GM23338 (cell line): ENCODE measurements around the gene IKZF3. TPM values are rescaled to one million over a fixed set of nuclear protein-coding genes. Genes with fewer than 3 reads are reported as not detected.

Experiments used
- ATAC-seq: fragments of 200-7000 bp; cut with Tn5 transposase; 3 replicates; pipeline ENCODE4 v1.9.1; 2020
- DNase-seq: peaks from one replicate; pipeline ENCODE4 v3.0.0-alpha.2; 2015; ENCODE audit warnings: low spot score
- H2AFZ ChIP-seq: fragments of 200-600 bp; sonication (generic); 2 replicates; pipeline ENCODE4 v1.8.0; 2016; ENCODE audit warnings: antibody characterized with exemption, mild to moderate bottlenecking, moderate library complexity
- H3F3A ChIP-seq: fragments of 200-600 bp; sonication (generic); replicated peaks from 2 replicates; pipeline ENCODE4 v1.8.0; 2017; ENCODE audit warnings: antibody characterized with exemption, mixed run types, low read depth
- H3K27ac ChIP-seq: fragments of 200-600 bp; sonication (generic); 2 replicates; pipeline ENCODE4 v1.6.1; 2016; ENCODE audit warnings: low read depth
- H3K27me3 ChIP-seq: fragments of 200-600 bp; sonication (generic); 2 replicates; pipeline ENCODE4 v1.8.0; 2016; ENCODE audit warnings: mild to moderate bottlenecking, mixed run types, moderate library complexity; ENCODE audit not compliant: insufficient read depth
- H3K36me3 ChIP-seq: fragments of 200-600 bp; sonication (generic); 2 replicates; pipeline ENCODE4 v1.8.0; 2016; ENCODE audit warnings: mild to moderate bottlenecking; ENCODE audit not compliant: insufficient read depth
- H3K4me1 ChIP-seq: fragments of 200-600 bp; sonication (generic); 2 replicates; pipeline ENCODE4 v1.8.0; 2016; ENCODE audit warnings: mild to moderate bottlenecking, moderate library complexity; ENCODE audit not compliant: insufficient read depth
- H3K4me2 ChIP-seq: fragments of 200-600 bp; sonication (generic); 2 replicates; pipeline ENCODE4 v1.7.1; 2017; ENCODE audit warnings: mixed run types
- H3K4me3 ChIP-seq: fragments of 200-600 bp; sonication (generic); 2 replicates; pipeline ENCODE4 v1.6.1; 2016; ENCODE audit warnings: mixed run types
- H3K79me2 ChIP-seq: fragments of 200-600 bp; sonication (generic); replicated peaks from 2 replicates; pipeline ENCODE4 v1.8.0; 2017; ENCODE audit warnings: mild to moderate bottlenecking; ENCODE audit not compliant: insufficient read depth
- H3K9me2 ChIP-seq: fragments of 200-600 bp; sonication (generic); 2 replicates; pipeline ENCODE4 v1.8.0; 2017; ENCODE audit not compliant: insufficient read depth
- H4K20me1 ChIP-seq: fragments of 200-600 bp; sonication (generic); replicated peaks from 2 replicates; pipeline ENCODE4 v1.8.0; 2017; ENCODE audit warnings: mild to moderate bottlenecking; ENCODE audit not compliant: insufficient read depth
- H3K27ac Mint-ChIP-seq: 2 replicates; pipeline ENCODE4 v1.8.0; 2020; ENCODE audit warnings: inconsistent platforms, mild to moderate bottlenecking, moderate library complexity, mixed read lengths
- H3K27me3 Mint-ChIP-seq: 3 replicates; pipeline ENCODE4 v1.8.0; 2022; ENCODE audit warnings: low read depth, mild to moderate bottlenecking, moderate library complexity, mixed read lengths, inconsistent platforms; ENCODE audit not compliant: insufficient read depth, poor library complexity
- H3K36me3 Mint-ChIP-seq: 3 replicates; pipeline ENCODE4 v1.8.0; 2021; ENCODE audit warnings: low read depth, mild to moderate bottlenecking, inconsistent platforms, moderate library complexity, mixed read lengths
- H3K4me1 Mint-ChIP-seq: 3 replicates; pipeline ENCODE4 v1.8.0; 2020; ENCODE audit warnings: mild to moderate bottlenecking, inconsistent platforms, mixed read lengths
- H3K4me3 Mint-ChIP-seq: 3 replicates; pipeline ENCODE4 v1.8.0; 2021; ENCODE audit warnings: moderate library complexity, mild to moderate bottlenecking, inconsistent platforms, mixed read lengths
- H3K9me3 Mint-ChIP-seq: 3 replicates; pipeline ENCODE4 v1.8.0; 2020; ENCODE audit warnings: moderate library complexity, mild to moderate bottlenecking, inconsistent platforms, mixed read lengths
- EZH2phosphoT487 ChIP-seq: fragments of 200-600 bp; sonication (generic); IDR thresholded peaks from one replicate; pipeline ENCODE4 v1.8.1; 2018; ENCODE audit warnings: antibody characterized with exemption; ENCODE audit not compliant: unreplicated experiment
- NANOG ChIP-seq: IDR thresholded peaks from 2 replicates; pipeline ENCODE4 v1.6.1; 2016; ENCODE audit warnings: antibody characterized with exemption, borderline replicate concordance
- POLR2AphosphoS5 ChIP-seq: IDR thresholded peaks from 2 replicates; pipeline ENCODE4 v1.6.1; 2016; ENCODE audit warnings: antibody characterized with exemption, low read depth
- STAT1 ChIP-seq: IDR thresholded peaks from one replicate; pipeline ENCODE4 v1.6.1; 2016; ENCODE audit warnings: antibody characterized with exemption; ENCODE audit not compliant: unreplicated experiment
- polyA plus RNA-seq: library from polyadenylated mRNA; unstranded; fragments of >200 nt; fragmentation: Nextera tagmentation; extraction: Ambion mirVana; gene quantifications from 2 replicates; pipeline ENCODE4 v1.2.1, GENCODE V29; 2016
- total RNA-seq: library from RNA; depleted of rRNA; stranded (reverse); fragments of >200 nt; shearing (Covaris generic); gene quantifications from 2 replicates; pipeline ENCODE4 v1.2.3, GENCODE V29; 2014
- TF ChIP-seq, protein P1 (sequence below), 2 experiments: fragments of 200-600 bp in 1 of 2; sonication (generic) in 1 of 2; conservative IDR thresholded peaks; 2 replicates each; pipeline versions ENCODE4 v1.5.1 to v1.6.1; 2016 to 2017; ENCODE audit warnings: antibody characterized with exemption in 2 of 2, low read depth in 2 of 2, mild to moderate bottlenecking in 2 of 2, moderate library complexity in 1 of 2
- TF ChIP-seq, protein P2 (sequence below): IDR thresholded peaks from 2 replicates; pipeline ENCODE4 v1.6.1; 2016; ENCODE audit warnings: antibody characterized with exemption
- TF ChIP-seq, protein P3 (sequence below): IDR thresholded peaks from one replicate; pipeline ENCODE4 v1.6.1; 2018; ENCODE audit warnings: antibody characterized with exemption; ENCODE audit not compliant: unreplicated experiment
- TF ChIP-seq, protein P4 (sequence below): fragments of 250-450 bp; sonication (Bioruptor Pico); IDR thresholded peaks from 2 replicates; pipeline ENCODE4 v1.5.0; 2020; ENCODE audit warnings: mild to moderate bottlenecking, moderate library complexity

Gene IKZF3
- total and polyA plus RNA-seq, 2 experiments from 2014 or later = 0.11 to 0.76 TPM

DNA sequence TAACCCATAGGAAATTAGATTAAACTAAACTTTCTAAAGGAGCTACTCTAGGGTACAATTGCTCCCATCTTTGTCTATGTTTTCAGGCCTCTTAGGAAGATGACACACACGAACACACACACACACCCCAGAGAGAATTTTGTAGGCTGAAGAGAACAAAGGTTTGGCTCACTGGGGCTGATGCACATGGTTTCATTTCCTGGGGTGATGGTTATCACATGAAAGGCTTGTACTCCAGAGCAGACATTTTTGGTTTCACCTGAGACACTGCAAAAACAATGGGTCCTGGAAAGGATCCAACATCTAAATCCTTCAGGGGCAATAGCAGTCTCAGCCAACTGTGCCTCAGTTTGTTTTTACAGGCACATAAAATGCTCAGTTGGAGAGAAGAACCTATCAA is 63.6 kb downstream of the IKZF3 start:
- peak overlapping the region; percentile 56 for H3K27ac Mint-ChIP-seq

More for the DNA sequence above, 63.6 kb downstream of the IKZF3 start:
- Histone ChIP-seq H3F3A (no peaks in the 10 kb centered on the region), H3K36me3 (no peaks in the 10 kb centered on the region), H3K4me3 (no peak overlapping the region), H3K27ac (no peak overlapping the region), H2AFZ (peak overlapping the region; percentile 39), H3K27me3 (no peaks in the 10 kb centered on the region), H3K4me2 (0 out of 2 replicates have a peak overlapping the region, but pooled peaks have one; percentile 4), H3K79me2 (no peaks in the 10 kb centered on the region), H3K9me2 (no peaks in the 10 kb centered on the region), H4K20me1 (no peaks in the 10 kb centered on the region), H3K4me1 (peaks cover 27% of the 10 kb centered on the region)
- Mint-ChIP-seq H3K9me3 (no peaks in the 10 kb centered on the region), H3K4me1 (peaks cover 36% of the 10 kb centered on the region), H3K27me3 (no peaks in the 10 kb centered on the region), H3K4me3 (no peak overlapping the region), H3K36me3 (no peaks in the 10 kb centered on the region)
- TF ChIP-seq POLR2AphosphoS5 = no peak
- TF ChIP-seq, protein P1, sequence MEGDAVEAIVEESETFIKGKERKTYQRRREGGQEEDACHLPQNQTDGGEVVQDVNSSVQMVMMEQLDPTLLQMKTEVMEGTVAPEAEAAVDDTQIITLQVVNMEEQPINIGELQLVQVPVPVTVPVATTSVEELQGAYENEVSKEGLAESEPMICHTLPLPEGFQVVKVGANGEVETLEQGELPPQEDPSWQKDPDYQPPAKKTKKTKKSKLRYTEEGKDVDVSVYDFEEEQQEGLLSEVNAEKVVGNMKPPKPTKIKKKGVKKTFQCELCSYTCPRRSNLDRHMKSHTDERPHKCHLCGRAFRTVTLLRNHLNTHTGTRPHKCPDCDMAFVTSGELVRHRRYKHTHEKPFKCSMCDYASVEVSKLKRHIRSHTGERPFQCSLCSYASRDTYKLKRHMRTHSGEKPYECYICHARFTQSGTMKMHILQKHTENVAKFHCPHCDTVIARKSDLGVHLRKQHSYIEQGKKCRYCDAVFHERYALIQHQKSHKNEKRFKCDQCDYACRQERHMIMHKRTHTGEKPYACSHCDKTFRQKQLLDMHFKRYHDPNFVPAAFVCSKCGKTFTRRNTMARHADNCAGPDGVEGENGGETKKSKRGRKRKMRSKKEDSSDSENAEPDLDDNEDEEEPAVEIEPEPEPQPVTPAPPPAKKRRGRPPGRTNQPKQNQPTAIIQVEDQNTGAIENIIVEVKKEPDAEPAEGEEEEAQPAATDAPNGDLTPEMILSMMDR (conservative IDR thresholded peaks at IDR 0.05; ENCODE audit: low read depth in 2 of 2) = no peak
- no peak for TF ChIP-seq NANOG
- TF ChIP-seq, protein P2, sequence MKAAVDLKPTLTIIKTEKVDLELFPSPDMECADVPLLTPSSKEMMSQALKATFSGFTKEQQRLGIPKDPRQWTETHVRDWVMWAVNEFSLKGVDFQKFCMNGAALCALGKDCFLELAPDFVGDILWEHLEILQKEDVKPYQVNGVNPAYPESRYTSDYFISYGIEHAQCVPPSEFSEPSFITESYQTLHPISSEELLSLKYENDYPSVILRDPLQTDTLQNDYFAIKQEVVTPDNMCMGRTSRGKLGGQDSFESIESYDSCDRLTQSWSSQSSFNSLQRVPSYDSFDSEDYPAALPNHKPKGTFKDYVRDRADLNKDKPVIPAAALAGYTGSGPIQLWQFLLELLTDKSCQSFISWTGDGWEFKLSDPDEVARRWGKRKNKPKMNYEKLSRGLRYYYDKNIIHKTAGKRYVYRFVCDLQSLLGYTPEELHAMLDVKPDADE = no peak
- no peak for TF ChIP-seq EZH2phosphoT487
- TF ChIP-seq, protein P3, sequence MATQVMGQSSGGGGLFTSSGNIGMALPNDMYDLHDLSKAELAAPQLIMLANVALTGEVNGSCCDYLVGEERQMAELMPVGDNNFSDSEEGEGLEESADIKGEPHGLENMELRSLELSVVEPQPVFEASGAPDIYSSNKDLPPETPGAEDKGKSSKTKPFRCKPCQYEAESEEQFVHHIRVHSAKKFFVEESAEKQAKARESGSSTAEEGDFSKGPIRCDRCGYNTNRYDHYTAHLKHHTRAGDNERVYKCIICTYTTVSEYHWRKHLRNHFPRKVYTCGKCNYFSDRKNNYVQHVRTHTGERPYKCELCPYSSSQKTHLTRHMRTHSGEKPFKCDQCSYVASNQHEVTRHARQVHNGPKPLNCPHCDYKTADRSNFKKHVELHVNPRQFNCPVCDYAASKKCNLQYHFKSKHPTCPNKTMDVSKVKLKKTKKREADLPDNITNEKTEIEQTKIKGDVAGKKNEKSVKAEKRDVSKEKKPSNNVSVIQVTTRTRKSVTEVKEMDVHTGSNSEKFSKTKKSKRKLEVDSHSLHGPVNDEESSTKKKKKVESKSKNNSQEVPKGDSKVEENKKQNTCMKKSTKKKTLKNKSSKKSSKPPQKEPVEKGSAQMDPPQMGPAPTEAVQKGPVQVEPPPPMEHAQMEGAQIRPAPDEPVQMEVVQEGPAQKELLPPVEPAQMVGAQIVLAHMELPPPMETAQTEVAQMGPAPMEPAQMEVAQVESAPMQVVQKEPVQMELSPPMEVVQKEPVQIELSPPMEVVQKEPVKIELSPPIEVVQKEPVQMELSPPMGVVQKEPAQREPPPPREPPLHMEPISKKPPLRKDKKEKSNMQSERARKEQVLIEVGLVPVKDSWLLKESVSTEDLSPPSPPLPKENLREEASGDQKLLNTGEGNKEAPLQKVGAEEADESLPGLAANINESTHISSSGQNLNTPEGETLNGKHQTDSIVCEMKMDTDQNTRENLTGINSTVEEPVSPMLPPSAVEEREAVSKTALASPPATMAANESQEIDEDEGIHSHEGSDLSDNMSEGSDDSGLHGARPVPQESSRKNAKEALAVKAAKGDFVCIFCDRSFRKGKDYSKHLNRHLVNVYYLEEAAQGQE = no peak
- TF ChIP-seq, protein P4, sequence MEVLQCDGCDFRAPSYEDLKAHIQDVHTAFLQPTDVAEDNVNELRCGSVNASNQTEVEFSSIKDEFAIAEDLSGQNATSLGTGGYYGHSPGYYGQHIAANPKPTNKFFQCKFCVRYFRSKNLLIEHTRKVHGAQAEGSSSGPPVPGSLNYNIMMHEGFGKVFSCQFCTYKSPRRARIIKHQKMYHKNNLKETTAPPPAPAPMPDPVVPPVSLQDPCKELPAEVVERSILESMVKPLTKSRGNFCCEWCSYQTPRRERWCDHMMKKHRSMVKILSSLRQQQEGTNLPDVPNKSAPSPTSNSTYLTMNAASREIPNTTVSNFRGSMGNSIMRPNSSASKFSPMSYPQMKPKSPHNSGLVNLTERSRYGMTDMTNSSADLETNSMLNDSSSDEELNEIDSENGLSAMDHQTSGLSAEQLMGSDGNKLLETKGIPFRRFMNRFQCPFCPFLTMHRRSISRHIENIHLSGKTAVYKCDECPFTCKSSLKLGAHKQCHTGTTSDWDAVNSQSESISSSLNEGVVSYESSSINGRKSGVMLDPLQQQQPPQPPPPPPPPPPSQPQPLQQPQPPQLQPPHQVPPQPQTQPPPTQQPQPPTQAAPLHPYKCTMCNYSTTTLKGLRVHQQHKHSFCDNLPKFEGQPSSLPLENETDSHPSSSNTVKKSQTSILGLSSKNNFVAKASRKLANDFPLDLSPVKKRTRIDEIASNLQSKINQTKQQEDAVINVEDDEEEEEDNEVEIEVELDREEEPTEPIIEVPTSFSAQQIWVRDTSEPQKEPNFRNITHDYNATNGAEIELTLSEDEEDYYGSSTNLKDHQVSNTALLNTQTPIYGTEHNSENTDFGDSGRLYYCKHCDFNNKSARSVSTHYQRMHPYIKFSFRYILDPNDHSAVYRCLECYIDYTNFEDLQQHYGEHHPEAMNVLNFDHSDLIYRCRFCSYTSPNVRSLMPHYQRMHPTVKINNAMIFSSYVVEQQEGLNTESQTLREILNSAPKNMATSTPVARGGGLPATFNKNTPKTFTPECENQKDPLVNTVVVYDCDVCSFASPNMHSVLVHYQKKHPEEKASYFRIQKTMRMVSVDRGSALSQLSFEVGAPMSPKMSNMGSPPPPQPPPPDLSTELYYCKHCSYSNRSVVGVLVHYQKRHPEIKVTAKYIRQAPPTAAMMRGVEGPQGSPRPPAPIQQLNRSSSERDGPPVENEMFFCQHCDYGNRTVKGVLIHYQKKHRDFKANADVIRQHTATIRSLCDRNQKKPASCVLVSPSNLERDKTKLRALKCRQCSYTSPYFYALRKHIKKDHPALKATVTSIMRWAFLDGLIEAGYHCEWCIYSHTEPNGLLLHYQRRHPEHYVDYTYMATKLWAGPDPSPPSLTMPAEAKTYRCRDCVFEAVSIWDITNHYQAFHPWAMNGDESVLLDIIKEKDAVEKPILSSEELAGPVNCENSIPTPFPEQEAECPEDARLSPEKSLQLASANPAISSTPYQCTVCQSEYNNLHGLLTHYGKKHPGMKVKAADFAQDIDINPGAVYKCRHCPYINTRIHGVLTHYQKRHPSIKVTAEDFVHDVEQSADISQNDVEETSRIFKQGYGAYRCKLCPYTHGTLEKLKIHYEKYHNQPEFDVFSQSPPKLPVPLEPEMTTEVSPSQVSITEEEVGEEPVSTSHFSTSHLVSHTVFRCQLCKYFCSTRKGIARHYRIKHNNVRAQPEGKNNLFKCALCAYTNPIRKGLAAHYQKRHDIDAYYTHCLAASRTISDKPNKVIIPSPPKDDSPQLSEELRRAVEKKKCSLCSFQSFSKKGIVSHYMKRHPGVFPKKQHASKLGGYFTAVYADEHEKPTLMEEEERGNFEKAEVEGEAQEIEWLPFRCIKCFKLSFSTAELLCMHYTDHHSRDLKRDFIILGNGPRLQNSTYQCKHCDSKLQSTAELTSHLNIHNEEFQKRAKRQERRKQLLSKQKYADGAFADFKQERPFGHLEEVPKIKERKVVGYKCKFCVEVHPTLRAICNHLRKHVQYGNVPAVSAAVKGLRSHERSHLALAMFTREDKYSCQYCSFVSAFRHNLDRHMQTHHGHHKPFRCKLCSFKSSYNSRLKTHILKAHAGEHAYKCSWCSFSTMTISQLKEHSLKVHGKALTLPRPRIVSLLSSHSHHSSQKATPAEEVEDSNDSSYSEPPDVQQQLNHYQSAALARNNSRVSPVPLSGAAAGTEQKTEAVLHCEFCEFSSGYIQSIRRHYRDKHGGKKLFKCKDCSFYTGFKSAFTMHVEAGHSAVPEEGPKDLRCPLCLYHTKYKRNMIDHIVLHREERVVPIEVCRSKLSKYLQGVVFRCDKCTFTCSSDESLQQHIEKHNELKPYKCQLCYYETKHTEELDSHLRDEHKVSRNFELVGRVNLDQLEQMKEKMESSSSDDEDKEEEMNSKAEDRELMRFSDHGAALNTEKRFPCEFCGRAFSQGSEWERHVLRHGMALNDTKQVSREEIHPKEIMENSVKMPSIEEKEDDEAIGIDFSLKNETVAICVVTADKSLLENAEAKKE (CRISPR knock-in tag) = no peak; the same call in 1 of the 2 replicates
- no peak for TF ChIP-seq STAT1
- ATAC-seq = peak; percentile 66
- peak; percentile 22 for DNase-seq
